Caco-2 (cell line): ENCODE measurements around the gene PDCD4. TPM values are rescaled to one million over a fixed set of nuclear protein-coding genes. Genes with fewer than 3 reads are reported as not detected.

Experiments
- BruUV-seq: library from RNA; stranded (reverse); fragments of 400-500 nt; replicated peaks from 2 replicates; lab custom pipeline; 2021; lab: Mats Ljungman, UMichigan
- CTCF ChIA-PET: fragments of 300-600 bp; sonication (Branson Sonifier 250); formaldehyde crosslinking; loops from one replicate; lab custom pipeline; 2022; ENCODE audit warnings: antibody characterized with exemption; lab: Charles Lee
- POLR2A ChIA-PET: fragments of 300-600 bp; sonication (Branson Sonifier 250); formaldehyde crosslinking; loops from one replicate; lab custom pipeline; 2022; ENCODE audit warnings: antibody characterized with exemption; lab: Charles Lee
- DNase-seq, 2 experiments: peaks; one replicate each; pipeline versions ENCODE4 v3.0.0 to v3.0.0-alpha.2; 2020 to 2022
- H3K27me3 ChIP-seq: replicated peaks from 2 replicates; pipeline ENCODE4 v1.6.0; 2011; ENCODE audit warnings: low read length; ENCODE audit not compliant: control insufficient read depth, insufficient read depth
- H3K36me3 ChIP-seq: 2 replicates; pipeline ENCODE4 v1.5.1; 2011; ENCODE audit warnings: low read length; ENCODE audit not compliant: control insufficient read depth, insufficient read depth
- H3K4me1 ChIP-seq: fragments of 250-450 bp; sonication (Bioruptor Pico); 2 replicates; pipeline ENCODE4 v1.5.1; 2020; ENCODE audit warnings: mild to moderate bottlenecking
- H3K4me3 ChIP-seq: 2 replicates; pipeline ENCODE4 v1.5.1; 2011; ENCODE audit warnings: low read depth, mild to moderate bottlenecking, control low read depth, low read length
- H3K9me3 ChIP-seq: fragments of 250-450 bp; sonication (Bioruptor Pico); 2 replicates; pipeline ENCODE4 v1.5.1; 2020; ENCODE audit warnings: mild to moderate bottlenecking, moderate library complexity
- H3K27ac Mint-ChIP-seq: one replicate; pipeline ENCODE4 v1.8.0; 2022; ENCODE audit warnings: mixed read lengths; ENCODE audit not compliant: unreplicated experiment
- H3K27me3 Mint-ChIP-seq: one replicate; pipeline ENCODE4 v1.8.0; 2022; ENCODE audit warnings: mixed read lengths; ENCODE audit not compliant: insufficient read depth, unreplicated experiment
- H3K36me3 Mint-ChIP-seq: one replicate; pipeline ENCODE4 v1.8.0; 2022; ENCODE audit warnings: mild to moderate bottlenecking, mixed read lengths; ENCODE audit not compliant: insufficient read depth, unreplicated experiment
- H3K4me1 Mint-ChIP-seq: one replicate; pipeline ENCODE4 v1.8.0; 2022; ENCODE audit warnings: low read depth, mixed read lengths; ENCODE audit not compliant: unreplicated experiment
- H3K4me3 Mint-ChIP-seq: one replicate; pipeline ENCODE4 v1.8.0; 2022; ENCODE audit warnings: mild to moderate bottlenecking, moderate library complexity, mixed read lengths; ENCODE audit not compliant: unreplicated experiment
- H3K9me3 Mint-ChIP-seq: one replicate; pipeline ENCODE4 v1.8.0; 2022; ENCODE audit warnings: mixed read lengths; ENCODE audit not compliant: unreplicated experiment
- intact Hi-C: fragments of 100-400 bp; cut with micrococcal nuclease; formaldehyde crosslinking; loops from one replicate; pipeline ENCODE4 v1.10.0; 2022; ENCODE audit not compliant: unreplicated experiment
- total RNA-seq: library from RNA; stranded (reverse); gene quantifications from 2 replicates; pipeline ENCODE4 v1.2.3, GENCODE V29; 2022
- TF ChIP-seq, protein P1 (sequence below), 2 experiments: fragments of 200-600 bp in 1 of 2; IDR thresholded peaks; 1 replicate in 1 of 2; 2 replicates in 1 of 2; pipeline versions ENCODE4 v1.5.1 to v1.8.0; 2011 to 2022; ENCODE audit warnings: antibody characterized with exemption in 1 of 2, control low read depth in 1 of 2, inconsistent platforms in 1 of 2, low read depth in 1 of 2, low read length in 1 of 2, mild to moderate bottlenecking in 1 of 2, moderate library complexity in 1 of 2; ENCODE audit not compliant: insufficient read depth in 1 of 2, severe bottlenecking in 1 of 2, unreplicated experiment in 1 of 2

Gene PDCD4
- total RNA-seq, 1 experiment from 2014 or later = 66.1 TPM

DNA sequence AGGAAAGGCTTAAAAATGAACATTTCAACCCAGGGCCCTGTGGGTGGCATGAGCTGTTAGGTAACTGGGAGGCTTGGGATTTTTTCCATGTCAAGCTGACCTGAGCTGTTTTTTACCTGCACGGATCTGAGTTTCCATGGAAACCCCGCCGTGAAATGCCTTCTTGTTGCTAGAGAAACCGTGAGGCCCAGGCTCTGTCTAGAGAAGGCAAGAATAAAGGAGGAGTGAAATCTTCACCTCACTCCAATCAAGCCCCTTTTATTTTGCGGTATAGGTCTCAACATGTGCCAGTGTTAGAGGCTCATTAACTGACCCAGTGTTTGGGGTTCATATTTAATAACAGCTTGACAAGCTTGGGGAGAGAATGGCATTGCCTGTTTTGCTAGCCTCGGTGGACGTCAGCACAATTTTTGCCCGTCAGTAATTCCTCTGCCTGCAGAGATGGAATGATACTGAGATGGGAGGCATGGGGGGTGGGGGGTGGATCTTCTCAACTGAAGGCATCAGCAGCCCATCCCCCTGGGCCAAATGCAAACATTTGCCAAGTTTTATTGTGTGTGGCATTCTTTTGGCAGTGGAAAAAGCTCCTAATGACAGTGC, 48.9 kb upstream of the PDCD4 start:
- Mint-ChIP-seq H3K27ac (peak overlapping the region; percentile 6), H3K4me1 (peaks cover 15% of the 10 kb centered on the region), H3K36me3 (no peaks in the 10 kb centered on the region), H3K9me3 (no peaks in the 10 kb centered on the region), H3K27me3 (no peaks in the 10 kb centered on the region), H3K4me3 (no peak overlapping the region)
- peak in 1 of 2 experiments; percentile 55 for DNase-seq
- Histone ChIP-seq H3K4me1 (0 out of 2 replicates have a peak, but pooled peaks cover 3% of the 10 kb centered on the region), H3K36me3 (no peaks in the 10 kb centered on the region), H3K4me3 (no peak overlapping the region), H3K27me3 (no peaks in the 10 kb centered on the region), H3K9me3 (no peaks in the 10 kb centered on the region)
- TF ChIP-seq, protein P1, sequence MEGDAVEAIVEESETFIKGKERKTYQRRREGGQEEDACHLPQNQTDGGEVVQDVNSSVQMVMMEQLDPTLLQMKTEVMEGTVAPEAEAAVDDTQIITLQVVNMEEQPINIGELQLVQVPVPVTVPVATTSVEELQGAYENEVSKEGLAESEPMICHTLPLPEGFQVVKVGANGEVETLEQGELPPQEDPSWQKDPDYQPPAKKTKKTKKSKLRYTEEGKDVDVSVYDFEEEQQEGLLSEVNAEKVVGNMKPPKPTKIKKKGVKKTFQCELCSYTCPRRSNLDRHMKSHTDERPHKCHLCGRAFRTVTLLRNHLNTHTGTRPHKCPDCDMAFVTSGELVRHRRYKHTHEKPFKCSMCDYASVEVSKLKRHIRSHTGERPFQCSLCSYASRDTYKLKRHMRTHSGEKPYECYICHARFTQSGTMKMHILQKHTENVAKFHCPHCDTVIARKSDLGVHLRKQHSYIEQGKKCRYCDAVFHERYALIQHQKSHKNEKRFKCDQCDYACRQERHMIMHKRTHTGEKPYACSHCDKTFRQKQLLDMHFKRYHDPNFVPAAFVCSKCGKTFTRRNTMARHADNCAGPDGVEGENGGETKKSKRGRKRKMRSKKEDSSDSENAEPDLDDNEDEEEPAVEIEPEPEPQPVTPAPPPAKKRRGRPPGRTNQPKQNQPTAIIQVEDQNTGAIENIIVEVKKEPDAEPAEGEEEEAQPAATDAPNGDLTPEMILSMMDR (IDR thresholded peaks at IDR 0.05; ENCODE audit: insufficient read depth in 1 of 2, low read depth in 1 of 2, low read length in 1 of 2, severe bottlenecking in 1 of 2, unreplicated experiment in 1 of 2) = no peak
- CTCF ChIA-PET = interaction anchor here (0.8 to 2.2 kb wide), 2 partner anchors 35 to 74 kb away, joined by 4 to 8 read pairs; no protein-coding TSS in a partner anchor
- BruUV-seq = no TSS peak
- POLR2A ChIA-PET = no interaction called here
- intact Hi-C loops = loop anchor here (2.0 kb wide), 1 partner anchor 70 kb away; no protein-coding TSS in a partner anchor

- TF ChIP-seq, protein P1 (IDR thresholded peaks at IDR 0.05; ENCODE audit: insufficient read depth in 1 of 2, low read depth in 1 of 2, low read length in 1 of 2, severe bottlenecking in 1 of 2, unreplicated experiment in 1 of 2) = no peak
- Mint-ChIP-seq H3K4me3 (no peak overlapping the region), H3K9me3 (no peaks in the 10 kb centered on the region), H3K4me1 (peaks cover 7% of the 10 kb centered on the region), H3K36me3 (no peaks in the 10 kb centered on the region), H3K27me3 (no peaks in the 10 kb centered on the region), H3K27ac (no peak overlapping the region)
- ChIA-PET POLR2A (no interaction called here), CTCF (no interaction called here)
- BruUV-seq = no TSS peak
- intact Hi-C loops = no loop called here
- Histone ChIP-seq H3K4me3 (no peak overlapping the region), H3K4me1 (0 out of 2 replicates have a peak, but pooled peaks cover under 1% of the 10 kb centered on the region), H3K9me3 (no peaks in the 10 kb centered on the region), H3K27me3 (no peaks in the 10 kb centered on the region), H3K36me3 (no peaks in the 10 kb centered on the region)
- DNase-seq = no peak
These were observed 47.6 kb upstream of the PDCD4 start for GRCh38 chr10:110824152-110824441.

GRCh38 chr10:110824660-110825059, 47.1 kb upstream of the PDCD4 start:
- Histone ChIP-seq H3K4me3 (no peak overlapping the region), H3K36me3 (no peaks in the 10 kb centered on the region), H3K9me3 (no peaks in the 10 kb centered on the region), H3K4me1 (no peaks in the 10 kb centered on the region), H3K27me3 (no peaks in the 10 kb centered on the region)
- POLR2A ChIA-PET = no interaction called here
- BruUV-seq = no TSS peak
- no peak for DNase-seq
- CTCF ChIA-PET = no interaction called here
- Mint-ChIP-seq H3K27me3 (no peaks in the 10 kb centered on the region), H3K4me3 (no peak overlapping the region), H3K27ac (no peak overlapping the region), H3K9me3 (no peaks in the 10 kb centered on the region), H3K4me1 (peaks cover 7% of the 10 kb centered on the region), H3K36me3 (no peaks in the 10 kb centered on the region)
- TF ChIP-seq, protein P1 (IDR thresholded peaks at IDR 0.05; ENCODE audit: insufficient read depth in 1 of 2, low read depth in 1 of 2, low read length in 1 of 2, severe bottlenecking in 1 of 2, unreplicated experiment in 1 of 2) = no peak
- intact Hi-C loops = loop anchor here (5.0 kb wide), 1 partner anchor 48 kb away; the partner anchor contains the start of gene PDCD4
